Measurements from ENCODE around the gene HNRNPLL. TPM values are rescaled to one million over a fixed set of nuclear protein-coding genes. Genes with fewer than 3 reads are reported as not detected.

HNRNPLL gene
- total RNA-seq, 4 donors from 2014 or later: 45.2 to 59.7 (median 54.4) TPM

DNA sequence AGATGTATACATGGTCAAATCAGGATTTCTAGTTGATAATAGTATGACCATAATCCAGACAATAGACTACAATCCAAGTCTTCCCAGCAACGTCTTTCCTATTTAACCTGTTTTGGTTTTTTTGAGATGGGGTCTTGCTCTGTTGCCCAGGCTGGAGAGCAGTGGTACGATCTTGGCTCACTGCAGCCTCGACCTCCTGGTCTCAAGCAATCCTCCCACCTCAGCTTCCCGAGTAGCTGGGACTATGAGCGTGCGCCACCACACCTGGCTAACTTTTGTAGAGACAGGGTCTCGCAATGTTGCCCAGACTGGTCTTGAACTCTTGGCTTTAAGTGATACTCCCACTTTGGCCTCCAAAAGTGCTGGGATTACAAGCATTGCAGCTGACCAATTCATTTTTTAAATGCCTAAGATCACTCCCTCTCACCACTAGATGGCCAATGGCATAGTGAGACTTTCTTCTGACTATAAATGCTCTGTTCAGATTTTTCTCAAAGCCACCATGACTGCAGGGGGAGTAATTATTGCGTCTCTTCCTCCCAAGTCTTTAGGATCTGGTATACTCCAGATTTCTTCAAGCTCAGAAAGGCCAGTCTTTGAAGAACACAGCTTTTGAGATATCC lies 47.6 kb downstream of the HNRNPLL start:
- DNase-seq: no peak
- intact Hi-C loops (cut with DNase I; ENCODE audit: low total_unique reads) (no loop called here), in situ Hi-C loops (cut with MboI; ENCODE audit: low pct_ligation_motif_present in 1 of 4, low pct_unique_long_range_greater_than_20kb in 1 of 4, low sequenced_read_pairs in 3 of 4) (no loop called here)
- WGBS, 2 donors (ENCODE audit: low coverage in 1 of 2): 93% methylated on average over 8 of the region's 8 CpGs; no CpG with 5 or more reads in 1 of the 2 donors
- no peak overlapping the region for H3K4me3 ChIP-seq
- TF ChIP-seq, protein P1, sequence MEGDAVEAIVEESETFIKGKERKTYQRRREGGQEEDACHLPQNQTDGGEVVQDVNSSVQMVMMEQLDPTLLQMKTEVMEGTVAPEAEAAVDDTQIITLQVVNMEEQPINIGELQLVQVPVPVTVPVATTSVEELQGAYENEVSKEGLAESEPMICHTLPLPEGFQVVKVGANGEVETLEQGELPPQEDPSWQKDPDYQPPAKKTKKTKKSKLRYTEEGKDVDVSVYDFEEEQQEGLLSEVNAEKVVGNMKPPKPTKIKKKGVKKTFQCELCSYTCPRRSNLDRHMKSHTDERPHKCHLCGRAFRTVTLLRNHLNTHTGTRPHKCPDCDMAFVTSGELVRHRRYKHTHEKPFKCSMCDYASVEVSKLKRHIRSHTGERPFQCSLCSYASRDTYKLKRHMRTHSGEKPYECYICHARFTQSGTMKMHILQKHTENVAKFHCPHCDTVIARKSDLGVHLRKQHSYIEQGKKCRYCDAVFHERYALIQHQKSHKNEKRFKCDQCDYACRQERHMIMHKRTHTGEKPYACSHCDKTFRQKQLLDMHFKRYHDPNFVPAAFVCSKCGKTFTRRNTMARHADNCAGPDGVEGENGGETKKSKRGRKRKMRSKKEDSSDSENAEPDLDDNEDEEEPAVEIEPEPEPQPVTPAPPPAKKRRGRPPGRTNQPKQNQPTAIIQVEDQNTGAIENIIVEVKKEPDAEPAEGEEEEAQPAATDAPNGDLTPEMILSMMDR (IDR thresholded peaks at IDR 0.05): peak in 4 of 5 experiments; percentile 13 to 33 (median 29)
- no peak for TF ChIP-seq POLR2AphosphoS5 (IDR thresholded peaks at IDR 0.05)
- H3K9me3 ChIP-seq: no peaks in the 10 kb centered on the region
- no peak overlapping the region for H3K27ac ChIP-seq
- H3K4me1 ChIP-seq: peaks cover 0 to 2% (median 0%) of the 10 kb centered on the region in 4 donors
- H3K36me3 ChIP-seq: no peaks in the 10 kb centered on the region
- no peaks in the 10 kb centered on the region for H3K27me3 ChIP-seq

DNA sequence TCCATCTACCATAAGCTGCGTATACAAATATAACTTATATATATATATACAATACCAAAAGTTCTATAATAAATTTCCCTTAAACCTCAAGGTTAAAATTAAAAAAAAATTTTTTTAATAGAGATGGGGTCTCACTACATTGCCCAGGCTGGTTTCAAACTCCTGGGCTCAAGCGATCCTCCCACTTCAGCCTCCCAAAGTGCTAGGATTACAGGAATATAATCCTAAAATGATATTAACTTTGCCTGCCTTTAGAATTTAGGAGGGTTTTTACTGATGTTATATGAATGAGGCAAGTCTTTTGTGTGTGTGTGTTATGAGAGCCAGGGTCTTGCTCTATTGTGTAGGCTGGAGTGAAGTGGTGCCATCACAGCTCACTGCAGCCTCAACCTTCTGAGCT lies 49.2 kb downstream of the HNRNPLL start:
- in situ Hi-C loops (cut with MboI; ENCODE audit: low pct_ligation_motif_present in 1 of 4, low pct_unique_long_range_greater_than_20kb in 1 of 4, low sequenced_read_pairs in 3 of 4): no loop called here
- H3K36me3 ChIP-seq: no peaks in the 10 kb centered on the region

DNA sequence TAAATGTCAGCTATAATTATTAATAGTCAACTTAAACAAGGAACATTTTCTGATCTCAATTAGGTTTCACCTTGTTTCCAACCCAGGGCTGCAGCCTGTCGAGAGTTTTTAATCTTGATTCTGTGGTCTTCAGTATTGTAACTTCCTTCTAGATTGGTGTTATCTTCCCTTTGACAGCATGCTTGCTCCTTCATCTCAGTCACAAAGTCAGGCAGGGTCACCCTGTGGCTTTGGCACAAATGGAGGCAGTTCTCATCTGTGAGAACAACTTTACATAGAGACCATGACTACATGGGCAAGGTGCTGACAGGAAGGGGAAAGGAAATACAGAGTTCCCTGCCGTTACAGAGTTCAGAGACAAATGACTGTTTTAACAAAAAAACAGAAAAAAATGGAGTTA lies 50.5 kb downstream of the HNRNPLL start:
- H3K27me3 ChIP-seq: no peaks in the 10 kb centered on the region
- no peak overlapping the region for H3K4me3 ChIP-seq
- no peaks in the 10 kb centered on the region for H3K9me3 ChIP-seq
- in situ Hi-C loops (cut with MboI; ENCODE audit: low pct_ligation_motif_present in 1 of 4, low pct_unique_long_range_greater_than_20kb in 1 of 4, low sequenced_read_pairs in 3 of 4) (no loop called here), intact Hi-C loops (cut with DNase I; ENCODE audit: low total_unique reads) (no loop called here)
- no peak for DNase-seq
- 89 to 100% methylated on average over 1 to 2 of the region's 2 CpGs for WGBS, 2 donors (ENCODE audit: low coverage in 1 of 2)
- no peak overlapping the region for H3K27ac ChIP-seq
- TF ChIP-seq, protein P1 (IDR thresholded peaks at IDR 0.05): no peak
- TF ChIP-seq POLR2AphosphoS5 (IDR thresholded peaks at IDR 0.05) (no peak), POLR2A (IDR thresholded peaks at IDR 0.05) (no peak), EP300 (IDR thresholded peaks at IDR 0.05; ENCODE audit: low read depth) (no peak)
- H3K36me3 ChIP-seq: no peaks in the 10 kb centered on the region
- no peaks in the 10 kb centered on the region for H3K4me1 ChIP-seq

More for the DNA sequence above, 49.2 kb downstream of the HNRNPLL start:
- Histone ChIP-seq H3K4me3 (no peak overlapping the region), H3K27me3 (no peaks in the 10 kb centered on the region), H3K9me3 (no peaks in the 10 kb centered on the region), H3K4me1 (no peaks in the 10 kb centered on the region), H3K27ac (no peak overlapping the region)
- no peak for DNase-seq
- no peak for TF ChIP-seq POLR2AphosphoS5 (IDR thresholded peaks at IDR 0.05)
- no peak for TF ChIP-seq POLR2A (IDR thresholded peaks at IDR 0.05)
- TF ChIP-seq, protein P1 (IDR thresholded peaks at IDR 0.05): no peak
- TF ChIP-seq EP300 (IDR thresholded peaks at IDR 0.05; ENCODE audit: low read depth): no peak
- 93 to 100% methylated on average over 2 of the region's 2 CpGs for WGBS, 2 donors (ENCODE audit: low coverage in 1 of 2)
- intact Hi-C loops (cut with DNase I; ENCODE audit: low total_unique reads): no loop called here

DNA sequence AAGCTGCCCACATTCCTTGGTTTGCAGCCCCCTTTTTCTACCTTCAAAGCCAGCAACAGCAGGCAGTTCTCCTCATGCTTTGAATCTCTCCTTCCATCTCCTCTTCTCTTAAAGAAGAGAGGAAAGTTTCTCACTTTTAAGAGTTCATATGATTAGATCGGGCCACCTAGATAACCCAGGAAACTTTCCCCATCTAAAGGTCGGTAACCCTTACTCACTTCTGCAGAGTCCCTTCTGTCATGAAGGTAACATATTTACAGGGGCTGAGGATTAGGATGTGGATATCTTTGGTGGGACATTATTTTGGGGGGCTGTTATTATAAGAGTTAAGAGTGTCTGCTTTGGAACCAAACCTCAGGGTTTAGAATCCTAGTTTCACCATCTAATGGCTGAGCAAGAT lies 51.0 kb downstream of the HNRNPLL start:
- intact Hi-C loops (cut with DNase I; ENCODE audit: low total_unique reads) (no loop called here), in situ Hi-C loops (cut with MboI; ENCODE audit: low pct_ligation_motif_present in 1 of 4, low pct_unique_long_range_greater_than_20kb in 1 of 4, low sequenced_read_pairs in 3 of 4) (no loop called here)
- TF ChIP-seq POLR2A (IDR thresholded peaks at IDR 0.05) (no peak), POLR2AphosphoS5 (IDR thresholded peaks at IDR 0.05) (no peak)
- no peaks in the 10 kb centered on the region for H3K4me1 ChIP-seq
- H3K36me3 ChIP-seq: no peaks in the 10 kb centered on the region
- H3K9me3 ChIP-seq: no peaks in the 10 kb centered on the region
- WGBS, 2 donors (ENCODE audit: low coverage in 1 of 2): 94% methylated on average over 2 of the region's 2 CpGs
- no peak overlapping the region for H3K27ac ChIP-seq
- no peak overlapping the region for H3K4me3 ChIP-seq
- no peaks in the 10 kb centered on the region for H3K27me3 ChIP-seq
- no peak for DNase-seq

DNA sequence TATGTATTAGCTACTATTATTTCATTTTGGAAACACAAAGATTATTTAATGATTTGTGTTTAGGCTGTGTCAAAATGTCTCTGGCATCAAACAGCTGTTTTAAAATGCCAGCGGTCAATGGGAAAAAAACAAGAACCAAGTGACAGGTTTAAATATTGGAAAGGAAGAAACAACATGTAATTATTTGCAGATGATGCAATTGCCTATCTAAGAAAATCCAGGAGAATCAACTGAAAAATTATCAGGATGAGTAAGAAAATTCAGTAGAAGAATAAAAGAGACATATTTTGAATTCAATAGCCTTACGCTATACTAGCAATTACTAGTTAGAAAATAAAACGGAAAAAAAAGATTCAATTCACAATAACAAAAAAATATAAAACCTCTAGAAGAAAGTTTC lies 51.6 kb downstream of the HNRNPLL start:
- Histone ChIP-seq H3K36me3 (no peaks in the 10 kb centered on the region), H3K4me3 (no peak overlapping the region), H3K4me1 (no peaks in the 10 kb centered on the region), H3K27me3 (no peaks in the 10 kb centered on the region), H3K9me3 (no peaks in the 10 kb centered on the region), H3K27ac (no peak overlapping the region)
- WGBS, 2 donors (ENCODE audit: low coverage in 1 of 2): 91 to 97% methylated on average over 3 of the region's 3 CpGs
- in situ Hi-C loops (cut with MboI; ENCODE audit: low pct_ligation_motif_present in 1 of 4, low pct_unique_long_range_greater_than_20kb in 1 of 4, low sequenced_read_pairs in 3 of 4) (no loop called here), intact Hi-C loops (cut with DNase I; ENCODE audit: low total_unique reads) (no loop called here)
- DNase-seq: no peak
- no peak for TF ChIP-seq EP300 (IDR thresholded peaks at IDR 0.05; ENCODE audit: low read depth)
- TF ChIP-seq POLR2A (IDR thresholded peaks at IDR 0.05): no peak
- TF ChIP-seq, protein P1 (IDR thresholded peaks at IDR 0.05): no peak

All from transverse colon (tissue), 4 donors.